Left lung (tissue), 10 donors: ENCODE measurements around the gene DBT. TPM values are rescaled to one million over a fixed set of nuclear protein-coding genes. Genes with fewer than 3 reads are reported as not detected.
A peak's percentile ranks its signal among the peaks of the same experiment; 100 is the strongest.

ENCODE experiments used
- ATAC-seq: fragments of 200-7000 bp; cut with Tn5 transposase; one replicate; pipeline ENCODE4 v1.9.1; 2020; ENCODE audit warnings: moderate library complexity
- DNase-seq, 4 donors: peaks; one replicate each; pipeline ENCODE4 v3.0.0-alpha.2; 2013 to 2020
- H3K27ac ChIP-seq, 2 donors: fragments of 200-600 bp; sonication (generic) in 1 of 2; one replicate each; pipeline versions ENCODE4 v1.5.0 to v1.8.0; 2020 to 2021
- H3K27me3 ChIP-seq, 2 donors: fragments of 200-600 bp; sonication (generic) in 1 of 2; one replicate each; pipeline versions ENCODE4 v1.5.0 to v1.8.0; 2020 to 2021
- H3K36me3 ChIP-seq, 2 donors: fragments of 200-600 bp; sonication (generic) in 1 of 2; one replicate each; pipeline versions ENCODE4 v1.5.0 to v1.8.0; 2020 to 2021
- H3K4me1 ChIP-seq, 2 donors: fragments of 200-600 bp; one replicate each; pipeline ENCODE4 v1.8.0; 2021
- H3K4me3 ChIP-seq, 2 donors: fragments of 200-600 bp; sonication (generic) in 1 of 2; one replicate each; pipeline versions ENCODE4 v1.5.0 to v1.8.0; 2020 to 2021; ENCODE audit warnings: mild to moderate bottlenecking in 1 of 2
- H3K9me3 ChIP-seq, 2 donors: fragments of 200-600 bp; sonication (generic) in 1 of 2; one replicate each; pipeline versions ENCODE4 v1.5.0 to v1.8.0; 2020 to 2021
- intact Hi-C, 2 donors: fragments of 100-400 bp; cut with DNase I; formaldehyde crosslinking; loops; one replicate each; pipeline versions ENCODE4 v1.11.2 to v1.14.2; 2022
- polyA plus RNA-seq, 6 donors: library from polyadenylated mRNA; unstranded; fragments of 120-200 nt; gene quantifications; one replicate each; pipeline ENCODE4 v1.2.1, GENCODE V29; 2013; ENCODE audit not compliant: insufficient read length in 6 of 6
- total RNA-seq, 2 donors: library from RNA; stranded (reverse); fragmentation: NEBNext Ultra II Directional; extraction: Animal tissue kit (Norgen Biotek cat#: 25700); gene quantifications; one replicate each; pipeline ENCODE4 v1.2.1, GENCODE V29; 2021
- TF ChIP-seq, protein P1 (sequence below), 2 donors: fragments of 200-600 bp; sonication (generic) in 1 of 2; IDR thresholded peaks; one replicate each; pipeline versions ENCODE4 v1.5.0 to v1.8.0; 2021; ENCODE audit warnings: antibody characterized with exemption in 2 of 2
- donor health status: DM: no; HTN: yes; CAD: no.
- donor health status: DM: no; HTN: no; CAD: no.

Gene DBT
- total and polyA plus RNA-seq, 8 donors, result 15.9 to 23.0 (median 19.8) TPM

DNA sequence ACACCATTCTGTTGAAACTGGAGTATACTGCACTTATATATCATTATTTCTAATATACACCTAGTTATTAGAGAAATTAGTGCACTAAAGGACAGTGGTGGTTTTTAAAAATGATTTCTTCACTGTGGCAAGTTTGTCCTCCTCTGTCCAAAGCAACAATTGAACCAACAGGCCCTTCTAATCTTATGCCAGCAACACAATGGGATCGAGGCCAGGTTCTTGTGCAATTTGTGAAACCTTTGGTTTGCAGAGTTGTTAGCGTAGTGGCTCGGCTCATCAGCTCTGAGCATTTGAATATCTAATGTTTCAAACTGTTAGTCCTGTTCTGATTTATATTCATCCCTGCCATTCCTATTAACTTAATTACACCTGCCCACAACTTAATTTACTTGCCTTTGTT, 61.7 kb downstream of the DBT start:
- intact Hi-C loops, result no loop called here
- Histone ChIP-seq H3K27me3 (no peaks in the 10 kb centered on the region), H3K9me3 (no peaks in the 10 kb centered on the region), H3K4me1 (peaks cover 10% of the 10 kb centered on the region in 2 donors), H3K4me3 (no peak overlapping the region), H3K27ac (no peak overlapping the region), H3K36me3 (no peaks in the 10 kb centered on the region)
- TF ChIP-seq, protein P1, sequence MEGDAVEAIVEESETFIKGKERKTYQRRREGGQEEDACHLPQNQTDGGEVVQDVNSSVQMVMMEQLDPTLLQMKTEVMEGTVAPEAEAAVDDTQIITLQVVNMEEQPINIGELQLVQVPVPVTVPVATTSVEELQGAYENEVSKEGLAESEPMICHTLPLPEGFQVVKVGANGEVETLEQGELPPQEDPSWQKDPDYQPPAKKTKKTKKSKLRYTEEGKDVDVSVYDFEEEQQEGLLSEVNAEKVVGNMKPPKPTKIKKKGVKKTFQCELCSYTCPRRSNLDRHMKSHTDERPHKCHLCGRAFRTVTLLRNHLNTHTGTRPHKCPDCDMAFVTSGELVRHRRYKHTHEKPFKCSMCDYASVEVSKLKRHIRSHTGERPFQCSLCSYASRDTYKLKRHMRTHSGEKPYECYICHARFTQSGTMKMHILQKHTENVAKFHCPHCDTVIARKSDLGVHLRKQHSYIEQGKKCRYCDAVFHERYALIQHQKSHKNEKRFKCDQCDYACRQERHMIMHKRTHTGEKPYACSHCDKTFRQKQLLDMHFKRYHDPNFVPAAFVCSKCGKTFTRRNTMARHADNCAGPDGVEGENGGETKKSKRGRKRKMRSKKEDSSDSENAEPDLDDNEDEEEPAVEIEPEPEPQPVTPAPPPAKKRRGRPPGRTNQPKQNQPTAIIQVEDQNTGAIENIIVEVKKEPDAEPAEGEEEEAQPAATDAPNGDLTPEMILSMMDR (IDR thresholded peaks at IDR 0.05), result no peak
- peak in 2 of 4 donors; percentile 29 to 61 for DNase-seq
- peak; percentile 80 for ATAC-seq

DNA sequence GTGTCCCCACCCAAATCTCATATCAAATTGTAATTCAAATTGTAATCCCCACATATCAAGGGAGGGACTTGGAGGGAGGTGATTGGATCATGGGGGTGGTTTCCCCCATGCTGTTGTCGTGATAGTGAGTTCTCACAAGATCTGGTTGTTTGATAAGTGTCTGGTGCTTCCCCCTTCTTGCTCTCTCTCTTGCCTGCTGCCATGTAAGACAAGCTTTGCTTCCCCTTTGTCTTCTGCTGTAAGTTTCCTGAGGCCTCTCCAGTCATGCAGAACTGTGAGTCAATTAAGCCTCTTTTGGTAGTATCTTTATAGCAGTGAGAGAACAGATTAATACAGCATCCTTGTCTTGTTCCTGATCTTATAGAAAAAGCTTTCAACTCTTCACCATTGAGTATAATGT, 65.1 kb downstream of the DBT start:
- no peaks in the 10 kb centered on the region for H3K36me3 ChIP-seq
- H3K9me3 ChIP-seq, result no peaks in the 10 kb centered on the region
- no peak overlapping the region for H3K4me3 ChIP-seq
- no peak overlapping the region for H3K27ac ChIP-seq
- H3K4me1 ChIP-seq, result peaks cover 10% of the 10 kb centered on the region in 2 donors
- intact Hi-C loops, result no loop called here
- H3K27me3 ChIP-seq, result no peaks in the 10 kb centered on the region
- TF ChIP-seq, protein P1 (IDR thresholded peaks at IDR 0.05), result no peak
- ATAC-seq (no peak), DNase-seq (no peak)

DNA sequence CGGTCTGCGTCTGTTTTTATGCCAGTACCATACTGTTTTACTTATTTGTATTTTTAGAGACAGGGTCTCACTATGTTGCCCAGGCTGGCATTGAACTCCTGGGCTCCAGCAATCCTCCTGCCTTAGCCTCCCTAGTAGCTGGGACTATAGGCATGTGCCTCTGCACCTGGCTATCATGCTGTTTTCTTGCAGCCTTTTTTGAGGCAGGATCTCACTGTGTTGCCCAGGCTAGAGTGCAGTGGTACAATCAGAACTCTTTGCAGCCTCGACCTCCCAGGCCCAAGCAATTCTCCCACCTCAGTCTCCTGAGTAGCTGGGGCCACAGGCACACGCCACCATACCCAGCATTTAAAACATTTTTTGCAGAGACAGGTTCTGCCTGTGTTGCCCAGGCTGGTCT, 66.3 kb downstream of the DBT start:
- Histone ChIP-seq H3K4me3 (no peak overlapping the region), H3K4me1 (peaks cover 8% of the 10 kb centered on the region in 2 donors), H3K27ac (no peak overlapping the region), H3K9me3 (no peaks in the 10 kb centered on the region), H3K36me3 (no peaks in the 10 kb centered on the region), H3K27me3 (no peaks in the 10 kb centered on the region)
- DNase-seq, result no peak
- TF ChIP-seq, protein P1 (IDR thresholded peaks at IDR 0.05), result no peak
- intact Hi-C loops, result no loop called here
- no peak for ATAC-seq

DNA sequence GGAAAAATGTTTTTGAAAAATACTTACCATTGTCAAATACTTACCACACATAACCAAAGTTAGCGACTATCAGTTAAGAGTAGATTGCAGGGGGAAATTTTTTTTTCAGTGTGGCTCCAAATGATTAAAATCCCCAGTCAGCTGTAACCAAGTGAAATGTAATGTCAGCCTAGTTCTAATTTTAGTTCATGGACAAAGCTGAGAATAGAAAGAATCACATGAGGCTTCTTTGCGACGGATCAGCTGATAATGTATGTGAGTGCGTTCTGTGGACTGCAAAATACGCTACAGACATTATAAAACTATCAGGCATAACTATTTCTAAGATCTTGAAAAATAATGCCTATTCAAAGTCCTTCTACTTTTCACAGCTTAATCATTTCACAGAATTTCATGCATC, 71.5 kb downstream of the DBT start, which contains the start of gene LRRC39:
TSS of gene LRRC39 (minus strand) at position 166 of the 400 bp plus-strand sequence. CDS start 9,740 bp downstream, outside the sequence.
- H3K27ac ChIP-seq, result no peak within 1 kb of the TSS
- TF ChIP-seq, protein P1 (IDR thresholded peaks at IDR 0.05), result no peak
- no peaks in the 10 kb centered on the region for H3K9me3 ChIP-seq
- no peaks in the 10 kb centered on the region for H3K27me3 ChIP-seq
- no peaks in the 10 kb centered on the region for H3K36me3 ChIP-seq
- no peaks in the 10 kb centered on the region for H3K4me1 ChIP-seq
- ATAC-seq (no peak), DNase-seq (no peak)
- intact Hi-C loops, result no loop called here
- H3K4me3 ChIP-seq, result no peak within 1 kb of the TSS

DNA sequence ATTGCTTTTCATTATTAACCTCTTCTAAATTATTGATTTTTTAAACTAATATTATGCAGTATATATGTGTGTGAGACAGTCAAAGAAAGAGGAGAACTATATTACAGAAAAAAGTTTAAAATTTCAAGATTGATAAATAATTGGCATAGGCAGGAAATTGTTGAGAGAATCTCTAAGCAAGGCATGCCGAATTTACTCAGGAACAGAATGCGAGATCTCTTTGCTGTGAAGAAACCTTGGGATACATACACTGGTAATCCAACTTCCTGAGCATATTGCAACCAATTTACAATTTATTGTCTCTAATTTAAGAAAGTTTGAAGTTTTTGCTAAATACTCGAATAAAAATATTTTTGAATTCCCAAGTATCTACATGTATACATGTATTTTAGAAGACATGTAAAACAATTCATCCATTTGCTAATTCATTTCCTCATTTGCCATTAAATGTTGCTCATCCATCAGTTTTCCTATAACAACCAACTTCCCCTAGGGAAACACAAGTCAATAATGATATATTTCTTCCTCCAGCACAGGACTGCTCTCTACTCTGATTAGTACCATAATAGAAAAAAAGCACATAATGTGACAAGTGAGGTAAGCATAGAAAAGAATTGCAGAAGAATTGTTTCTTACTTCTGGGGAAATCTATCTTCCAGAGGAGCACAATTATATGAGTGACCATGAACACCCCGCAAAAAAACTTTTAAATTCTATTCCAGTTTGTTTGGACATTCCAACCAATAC, 72.2 kb downstream of the DBT start:
- Histone ChIP-seq H3K27me3 (no peaks in the 10 kb centered on the region), H3K36me3 (no peaks in the 10 kb centered on the region), H3K9me3 (no peaks in the 10 kb centered on the region), H3K27ac (no peak overlapping the region), H3K4me3 (no peak overlapping the region), H3K4me1 (no peaks in the 10 kb centered on the region)
- ATAC-seq (no peak), DNase-seq (no peak)
- intact Hi-C loops, result no loop called here
- TF ChIP-seq, protein P1 (IDR thresholded peaks at IDR 0.05), result no peak
